Activated naive CD4-positive, alpha-beta T cell treated with anti-CD3 and anti-CD28 coated beads, Interleukin-2, amount 50 U/mL, for 16 hours (primary cell): ENCODE data around the gene OR10H2.
"Not testable (repeated sequence)": the region's sequence is repeated elsewhere in the genome, so short reads cannot be mapped to it uniquely, and the experiment has no call there.

Experiments used
- DNase-seq: peaks from one replicate; pipeline ENCODE4 v3.0.0-alpha.2; 2020

OR10H2 gene

GRCh38 chr19:15727724-15728123, at the start of gene OR10H2:
Gene OR10H2 (plus strand): TSS chr19:15728024. CDS start chr19:15728044, 20 bp downstream.
- no peak for DNase-seq

GRCh38 chr19:15679089-15679488, 48.7 kb upstream of the OR10H2 start:
- DNase-seq: no peak

- DNase-seq: not testable (repeated sequence)
These were observed 48.0 kb upstream of the OR10H2 start for GRCh38 chr19:15679865-15680264.

- no peak for DNase-seq
These were observed 47.1 kb upstream of the OR10H2 start for GRCh38 chr19:15680478-15681322.

GRCh38 chr19:15683411-15683810, 44.4 kb upstream of the OR10H2 start:
- no peak for DNase-seq

- DNase-seq: no peak
These were observed 43.0 kb upstream of the OR10H2 start for GRCh38 chr19:15684828-15685227.

GRCh38 chr19:15696654-15697194, 31.1 kb upstream of the OR10H2 start:
- no peak for DNase-seq

GRCh38 chr19:15701757-15702533, 25.9 kb upstream of the OR10H2 start:
- no peak for DNase-seq

- no peak for DNase-seq
These were observed 25.3 kb upstream of the OR10H2 start for GRCh38 chr19:15702534-15702930.

GRCh38 chr19:15714638-15715037, 13.2 kb upstream of the OR10H2 start:
- DNase-seq: no peak

GRCh38 chr19:15715642-15716041, 12.2 kb upstream of the OR10H2 start:
- no peak for DNase-seq

- DNase-seq: no peak
These were observed 10.0 kb upstream of the OR10H2 start for GRCh38 chr19:15717809-15718208.

- DNase-seq: no peak
These were observed 6.6 kb upstream of the OR10H2 start for GRCh38 chr19:15721268-15721667.

- no peak for DNase-seq
These were observed 4.9 kb upstream of the OR10H2 start for GRCh38 chr19:15722956-15723355.

- DNase-seq: no peak
These were observed 2.7 kb downstream of the OR10H2 start for GRCh38 chr19:15730538-15730937.

GRCh38 chr19:15732388-15732787, 4.6 kb downstream of the OR10H2 start:
- DNase-seq: no peak

GRCh38 chr19:15733895-15734294, 6.1 kb downstream of the OR10H2 start:
- no peak for DNase-seq

- no peak for DNase-seq
These were observed 9.9 kb downstream of the OR10H2 start, which contains the start of gene OR10H3 for GRCh38 chr19:15737722-15738121. Gene OR10H3 (plus strand): TSS chr19:15737985. CDS start chr19:15741393, 3,408 bp downstream.

- no peak for DNase-seq
These were observed 13.0 kb downstream of the OR10H2 start for GRCh38 chr19:15740785-15741184.

- no peak for DNase-seq
These were observed 20.4 kb downstream of the OR10H2 start for GRCh38 chr19:15748239-15748638.

GRCh38 chr19:15758379-15758778, 30.6 kb downstream of the OR10H2 start:
- DNase-seq: no peak

- DNase-seq: no peak
These were observed 32.2 kb downstream of the OR10H2 start for GRCh38 chr19:15759962-15760565.

GRCh38 chr19:15769586-15769985, 41.8 kb downstream of the OR10H2 start:
- DNase-seq: no peak
